Measurements from ENCODE around the gene FMNL2. TPM values are rescaled to one million over a fixed set of nuclear protein-coding genes. Genes with fewer than 3 reads are reported as not detected.

FMNL2 gene
- total and polyA plus RNA-seq, 2 of the 4 experiments (the other 2 are of a cell fraction): 10.9 to 11.4 TPM

- Histone ChIP-seq H3K4me3 (ENCODE audit: insufficient read depth, low read depth, low read length) (no peak overlapping the region), H3K9me1 (ENCODE audit: insufficient read depth, low read length) (no peaks in the 10 kb centered on the region), H4K5ac (ENCODE audit: low read depth, low read length) (no peak overlapping the region), H4K8ac (ENCODE audit: low read depth in 2 of 2, low read length in 2 of 2) (no peak overlapping the region), H3K23ac (ENCODE audit: low read depth, low read length) (no peak overlapping the region), H3K9me3 (ENCODE audit: control insufficient read depth, insufficient read depth, low read length) (no peaks in the 10 kb centered on the region), H2BK15ac (ENCODE audit: low read depth, low read length) (no peak overlapping the region), H2BK5ac (ENCODE audit: low read depth, low read length, poor library complexity, severe bottlenecking) (no peak overlapping the region), H2BK20ac (ENCODE audit: low read depth, low read length) (no peak overlapping the region), H3K14ac (replicated peaks; ENCODE audit: low read depth, low read length) (no peak overlapping the region), H3K4me1 (ENCODE audit: control insufficient read depth, insufficient read depth, low read length) (no peaks in the 10 kb centered on the region), H3K4ac (ENCODE audit: low read depth, low read length) (no peak overlapping the region), H3K27ac (ENCODE audit: insufficient read depth, low read length) (no peak overlapping the region), H2AK9ac (replicated peaks; ENCODE audit: low read depth, low read length, poor library complexity) (no peak overlapping the region), H3K27me3 (ENCODE audit: control insufficient read depth, insufficient read depth, low read length) (no peaks in the 10 kb centered on the region), H4K91ac (ENCODE audit: insufficient read depth, low read depth, low read length) (no peak overlapping the region), H3K56ac (ENCODE audit: extremely low read depth, insufficient read depth, low read length) (no peak overlapping the region), H2AK5ac (ENCODE audit: low read depth, low read length) (no peak overlapping the region), H4K20me1 (ENCODE audit: insufficient read depth, low read length) (no peaks in the 10 kb centered on the region), H3K18ac (ENCODE audit: low read depth, low read length) (no peak overlapping the region), H3K36me3 (ENCODE audit: control insufficient read depth, insufficient read depth, low read length) (peaks cover 22% of the 10 kb centered on the region), H3K79me1 (ENCODE audit: low read depth in 1 of 2, low read length in 2 of 2) (no peaks in the 10 kb centered on the region), H3K9ac (ENCODE audit: low read depth, low read length) (no peak overlapping the region), H3K4me2 (ENCODE audit: low read depth, low read length) (no peak overlapping the region), H2AFZ (replicated peaks; ENCODE audit: low read length, poor library complexity) (no peak overlapping the region), H2BK120ac (ENCODE audit: low read depth, low read length) (no peak overlapping the region)
- ChIA-PET POLR2A (ENCODE audit: unreplicated experiment) (no interaction called here), CTCF (no interaction called here)
- intact Hi-C loops (cut with micrococcal nuclease) (loop anchor here (2.0 kb wide), 1 partner anchor 16 kb away; no protein-coding TSS in a partner anchor), dilution Hi-C loops (cut with HindIII; ENCODE audit: low sequenced_read_pairs, unreplicated experiment) (no loop called here), in situ Hi-C loops (cut with MboI; ENCODE audit: low sequenced_read_pairs) (loop anchor here (25.0 kb wide), 1 partner anchor 1195 kb away; no protein-coding TSS in a partner anchor)
- DNase-seq: no peak
- no TSS peak for BruUV-seq (replicated peaks)
- 80% methylated on average over 1 of the region's 4 CpGs; no CpG with 5 or more reads in 1 of the 2 experiments for WGBS, 2 experiments (ENCODE audit: extremely low coverage in 2 of 2, insufficient read length in 1 of 2)
- TF ChIP-seq MAZ (IDR thresholded peaks at IDR 0.05; ENCODE audit: borderline replicate concordance, low read depth, low read length): no peak
- TF ChIP-seq CEBPB (IDR thresholded peaks at IDR 0.05; ENCODE audit: low read depth, low read length): no peak
- no peak for TF ChIP-seq NFE2L2 (IDR thresholded peaks at IDR 0.05; ENCODE audit: low read depth, low read length)
- no peak for TF ChIP-seq RFX5 (IDR thresholded peaks at IDR 0.05; ENCODE audit: low read depth, low read length)
- TF ChIP-seq CHD1 (IDR thresholded peaks at IDR 0.05; ENCODE audit: low read depth, low read length): no peak
- no peak for TF ChIP-seq ELK1 (IDR thresholded peaks at IDR 0.05; ENCODE audit: borderline replicate concordance, low read depth, low read length)
- TF ChIP-seq MAFK (IDR thresholded peaks at IDR 0.05; ENCODE audit: low read depth, low read length): no peak
- TF ChIP-seq BHLHE40 (IDR thresholded peaks at IDR 0.05; ENCODE audit: low read depth, low read length): no peak
- no peak for TF ChIP-seq USF2 (IDR thresholded peaks at IDR 0.05; ENCODE audit: low read depth, low read length)
- no peak for TF ChIP-seq RCOR1 (IDR thresholded peaks at IDR 0.05; ENCODE audit: insufficient replicate concordance, low read length)
- no peak for TF ChIP-seq FOS (IDR thresholded peaks at IDR 0.05; ENCODE audit: low read depth, low read length)
- TF ChIP-seq CTCF (conservative IDR thresholded peaks at IDR 0.05; ENCODE audit: low read depth, low read length): no peak
- TF ChIP-seq MXI1 (IDR thresholded peaks at IDR 0.05; ENCODE audit: borderline replicate concordance, low read depth, low read length): no peak
- no peak for TF ChIP-seq RAD21 (IDR thresholded peaks at IDR 0.05; ENCODE audit: low read length)
- no peak for TF ChIP-seq POLR2A (IDR thresholded peaks at IDR 0.05; ENCODE audit: low read depth, low read length)
- TF ChIP-seq SMC3 (IDR thresholded peaks at IDR 0.05; ENCODE audit: low read depth, low read length): no peak
- ATAC-seq (ENCODE audit: low read depth): no peak
Observed at GRCh38 chr2:152657043-152657442, 322.1 kb downstream of the FMNL2 start.

All from IMR-90 (cell line).